Measurements from ENCODE around the gene ACOD1.

Gene ACOD1

GRCh38 chr13:76994281-76994680, 46.0 kb downstream of the ACOD1 start:
- TF ChIP-seq FOXP2 (optimal IDR thresholded peaks at IDR 0.05; ENCODE audit: borderline replicate concordance, extremely low read depth, extremely low read length, insufficient read depth) (no peak), SIN3A (IDR thresholded peaks at IDR 0.05; ENCODE audit: borderline replicate concordance, insufficient read depth, low read length) (no peak), TAF1 (IDR thresholded peaks at IDR 0.05; ENCODE audit: borderline replicate concordance, insufficient read depth, low read length) (no peak), REST (IDR thresholded peaks at IDR 0.05; ENCODE audit: insufficient read depth in 1 of 2, low read depth in 2 of 2, low read length in 2 of 2) (no peak), POLR2AphosphoS5 (IDR thresholded peaks at IDR 0.05; ENCODE audit: low read depth, low read length) (no peak)

- TF ChIP-seq FOXP2 (optimal IDR thresholded peaks at IDR 0.05; ENCODE audit: borderline replicate concordance, extremely low read depth, extremely low read length, insufficient read depth): no peak
- no peak for TF ChIP-seq SIN3A (IDR thresholded peaks at IDR 0.05; ENCODE audit: borderline replicate concordance, insufficient read depth, low read length)
- TF ChIP-seq POLR2AphosphoS5 (IDR thresholded peaks at IDR 0.05; ENCODE audit: low read depth, low read length): no peak
- no peak for TF ChIP-seq REST (IDR thresholded peaks at IDR 0.05; ENCODE audit: insufficient read depth in 1 of 2, low read depth in 2 of 2, low read length in 2 of 2)
- TF ChIP-seq TAF1 (IDR thresholded peaks at IDR 0.05; ENCODE audit: borderline replicate concordance, insufficient read depth, low read length): no peak
Measured at GRCh38 chr13:77000475-77000874, 52.2 kb downstream of the ACOD1 start.

- TF ChIP-seq REST (IDR thresholded peaks at IDR 0.05; ENCODE audit: insufficient read depth in 1 of 2, low read depth in 2 of 2, low read length in 2 of 2): no peak
- TF ChIP-seq TAF1 (IDR thresholded peaks at IDR 0.05; ENCODE audit: borderline replicate concordance, insufficient read depth, low read length): no peak
- TF ChIP-seq SIN3A (IDR thresholded peaks at IDR 0.05; ENCODE audit: borderline replicate concordance, insufficient read depth, low read length): no peak
- TF ChIP-seq FOXP2 (optimal IDR thresholded peaks at IDR 0.05; ENCODE audit: borderline replicate concordance, extremely low read depth, extremely low read length, insufficient read depth): no peak
Measured at GRCh38 chr13:77001540-77001939, 53.2 kb downstream of the ACOD1 start.

- TF ChIP-seq TAF1 (IDR thresholded peaks at IDR 0.05; ENCODE audit: borderline replicate concordance, insufficient read depth, low read length): no peak
- no peak for TF ChIP-seq POLR2AphosphoS5 (IDR thresholded peaks at IDR 0.05; ENCODE audit: low read depth, low read length)
- TF ChIP-seq SIN3A (IDR thresholded peaks at IDR 0.05; ENCODE audit: borderline replicate concordance, insufficient read depth, low read length): no peak
- TF ChIP-seq FOXP2 (optimal IDR thresholded peaks at IDR 0.05; ENCODE audit: borderline replicate concordance, extremely low read depth, extremely low read length, insufficient read depth): no peak
- TF ChIP-seq REST (IDR thresholded peaks at IDR 0.05; ENCODE audit: insufficient read depth in 1 of 2, low read depth in 2 of 2, low read length in 2 of 2): no peak
Measured at GRCh38 chr13:77001963-77002587, 53.8 kb downstream of the ACOD1 start.

Data from PFSK-1 (cell line).